ENCODE data around the gene CSH2.
A peak's percentile ranks its signal among the peaks of the same experiment; 100 is the strongest.
"Not testable (repeated sequence)": the region's sequence is repeated elsewhere in the genome, so short reads cannot be mapped to it uniquely, and the experiment has no call there.

Gene CSH2

GRCh38 chr17:63914471-63914870 is 41.0 kb upstream of the CSH2 start:
- no peak overlapping the region for H3K27ac ChIP-seq
- TF ChIP-seq ZFX (IDR thresholded peaks at IDR 0.05; ENCODE audit: borderline replicate concordance) (no peak), CTCF (IDR thresholded peaks at IDR 0.05) (no peak)

DNA sequence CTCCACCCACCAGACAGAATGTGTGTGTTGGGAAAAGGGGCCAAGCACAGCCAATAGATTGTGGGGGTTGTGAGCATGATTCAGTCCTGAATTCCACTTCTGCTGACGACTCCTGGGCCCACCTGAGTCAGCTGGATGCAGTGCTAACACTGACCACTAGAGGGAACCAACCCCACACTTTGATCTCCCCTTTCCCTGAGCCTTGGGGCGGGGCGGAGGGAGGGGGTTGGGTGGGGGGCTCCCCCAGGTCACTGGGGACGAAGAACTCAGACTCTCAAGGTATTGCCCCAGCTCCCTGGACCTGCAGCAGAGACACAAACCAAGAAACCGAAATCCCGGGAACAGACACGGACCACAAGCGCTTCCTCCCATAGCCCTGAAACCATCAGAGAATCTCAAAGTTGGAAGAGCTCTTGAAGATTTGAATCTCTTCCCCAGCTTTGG is 38.2 kb upstream of the CSH2 start:
- H3K27ac ChIP-seq: no peak overlapping the region
- TF ChIP-seq ZFX (IDR thresholded peaks at IDR 0.05; ENCODE audit: borderline replicate concordance) (no peak), CTCF (IDR thresholded peaks at IDR 0.05) (peak; percentile 72)

- TF ChIP-seq CTCF (IDR thresholded peaks at IDR 0.05) (no peak), ZFX (IDR thresholded peaks at IDR 0.05; ENCODE audit: borderline replicate concordance) (no peak)
- no peak within 1 kb of the TSS for H3K27ac ChIP-seq
Measured at GRCh38 chr17:63911041-63911635, 37.7 kb upstream of the CSH2 start, which contains the start of gene CSHL1. CSHL1 (minus strand) TSS chr17:63911258; CDS start chr17:63911196, 62 bp downstream.

DNA sequence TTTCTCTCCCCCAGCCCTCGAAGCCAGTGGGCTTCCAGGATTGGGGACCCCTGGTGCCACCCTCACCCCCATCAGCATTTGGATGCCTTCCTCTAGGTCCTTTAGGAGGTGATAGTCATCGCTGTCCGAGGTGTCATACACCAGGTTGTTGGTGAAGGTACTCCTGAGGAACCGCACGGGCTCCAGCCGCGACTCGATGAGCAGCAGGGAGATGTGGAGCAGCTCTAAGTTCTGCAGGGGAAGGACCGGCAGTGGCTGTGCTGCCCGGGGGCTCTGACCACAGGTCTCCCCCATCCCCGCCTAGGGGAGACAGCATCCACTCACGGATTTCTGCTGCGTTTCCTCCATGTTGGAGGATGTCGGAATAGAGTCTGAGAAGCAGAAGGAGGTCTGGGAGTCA is 36.6 kb upstream of the CSH2 start:
- H3K27ac ChIP-seq: no peak overlapping the region
- TF ChIP-seq CTCF (IDR thresholded peaks at IDR 0.05) (no peak), ZFX (IDR thresholded peaks at IDR 0.05; ENCODE audit: borderline replicate concordance) (no peak)

DNA sequence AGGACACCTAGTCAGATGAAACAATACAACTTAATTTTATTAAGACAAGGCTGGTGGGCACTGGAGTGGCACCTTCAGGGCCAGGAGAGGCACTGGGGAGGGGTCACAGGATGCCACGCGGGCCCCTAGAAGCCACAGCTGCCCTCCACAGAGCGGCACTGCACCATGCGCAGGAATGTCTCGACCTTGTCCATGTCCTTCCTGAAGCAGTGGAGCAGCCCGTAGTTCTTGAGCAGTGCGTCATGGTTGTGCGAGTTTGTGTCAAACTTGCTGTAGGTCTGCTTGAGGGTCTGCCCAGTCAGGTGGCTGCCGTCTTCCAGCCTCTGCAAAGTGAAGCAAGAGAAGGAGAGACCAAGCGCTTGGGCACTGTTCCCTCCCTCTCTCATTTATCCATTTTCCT is 36.1 kb upstream of the CSH2 start:
- H3K27ac ChIP-seq: not testable (repeated sequence)

DNA sequence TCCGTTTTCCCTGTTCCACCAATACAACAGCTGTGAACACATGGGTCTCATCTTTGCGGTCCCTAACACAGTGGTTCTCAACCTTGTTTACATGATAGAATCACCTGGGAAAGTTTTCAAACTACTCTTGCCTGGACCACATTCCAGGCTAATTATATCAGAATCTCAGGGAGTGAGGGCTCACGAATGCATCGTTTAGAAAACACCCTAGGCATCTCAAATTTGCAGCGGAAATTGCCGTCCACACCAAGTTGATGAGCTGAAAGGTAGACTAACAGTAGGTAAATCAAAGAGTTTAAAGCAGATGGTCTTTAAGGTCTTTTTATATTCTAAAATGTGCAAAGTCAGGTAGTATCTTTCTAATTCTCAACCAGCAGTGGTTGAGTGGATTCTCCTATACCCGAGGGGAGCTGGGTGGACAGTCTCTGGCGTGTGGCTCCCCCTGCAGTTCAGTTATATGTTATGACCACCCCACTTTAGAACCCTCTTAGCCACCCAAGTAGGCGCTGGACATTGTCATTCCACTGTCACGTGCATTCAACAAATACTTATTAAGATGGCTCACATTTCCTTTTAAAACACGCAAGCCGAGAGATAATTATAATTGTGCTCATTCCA is 33.8 kb upstream of the CSH2 start:
- TF ChIP-seq CTCF (IDR thresholded peaks at IDR 0.05): peak; percentile 15; the same call in 1 of the 2 replicates
- H3K27ac ChIP-seq: not testable (repeated sequence)

DNA sequence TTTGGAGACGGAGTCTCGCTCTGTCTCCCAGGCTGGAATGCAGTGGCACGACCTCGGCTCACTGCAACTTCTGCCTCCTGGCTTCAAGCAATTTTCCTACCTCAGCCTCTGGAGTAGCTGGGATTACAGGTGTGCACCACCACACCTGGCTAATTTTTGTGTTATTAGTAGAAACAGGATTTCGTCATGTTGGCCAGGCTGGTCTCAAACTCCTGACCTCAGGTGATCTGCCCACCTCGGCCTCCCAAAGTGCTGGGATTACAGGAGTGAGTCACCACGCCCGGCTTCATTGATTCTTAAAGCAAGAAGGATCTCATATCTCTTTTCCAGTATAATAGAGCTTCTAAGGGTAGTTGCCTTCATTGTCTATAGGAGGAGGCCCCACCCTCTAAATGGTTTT is 31.3 kb upstream of the CSH2 start:
- H3K27ac ChIP-seq: not testable (repeated sequence)

DNA sequence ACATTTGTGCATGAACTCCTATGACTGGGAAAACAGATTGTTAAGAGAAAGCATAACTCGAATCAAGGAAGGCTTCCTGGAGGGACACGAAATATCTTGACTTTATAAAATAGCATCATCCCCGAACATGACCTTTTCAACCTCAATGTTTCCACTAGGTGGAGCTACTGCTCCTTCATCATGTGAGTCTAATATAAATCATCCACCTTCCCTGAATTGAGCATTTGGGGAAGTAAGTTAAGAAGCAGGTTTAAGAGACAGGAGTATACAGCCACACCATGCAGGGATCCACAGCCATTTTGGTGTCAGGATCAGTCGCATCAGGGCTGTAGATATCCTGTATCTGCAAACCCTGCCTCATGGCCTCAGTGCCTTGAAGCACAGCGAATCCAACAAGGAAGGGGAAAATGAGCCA is 30.3 kb upstream of the CSH2 start:
- H3K27ac ChIP-seq: not testable (repeated sequence)
- peak; percentile 50 for TF ChIP-seq CTCF (IDR thresholded peaks at IDR 0.05)

DNA sequence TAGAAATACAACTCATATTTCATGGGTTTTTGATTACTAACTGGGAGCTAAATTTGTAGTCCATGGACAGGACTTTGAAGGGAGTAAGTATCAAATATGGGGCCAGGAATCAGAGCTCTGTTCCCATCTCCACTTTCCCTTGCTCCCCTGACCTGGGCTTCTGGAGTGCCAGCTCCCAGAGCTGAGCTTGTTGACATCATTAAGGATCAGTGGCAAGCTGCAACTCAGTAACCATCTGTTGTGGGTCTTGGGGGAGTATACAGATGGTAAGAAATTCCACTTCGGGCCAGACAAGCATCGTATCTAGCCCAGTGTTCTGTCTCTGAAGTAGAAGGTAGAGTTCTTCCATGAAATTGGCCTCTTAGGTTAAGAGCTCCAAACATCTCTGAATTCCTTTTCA is 28.5 kb upstream of the CSH2 start:
- not testable (repeated sequence) for H3K27ac ChIP-seq

- H3K27ac ChIP-seq: not testable (repeated sequence)
Measured at GRCh38 chr17:63898899-63899798, 25.7 kb upstream of the CSH2 start.

DNA sequence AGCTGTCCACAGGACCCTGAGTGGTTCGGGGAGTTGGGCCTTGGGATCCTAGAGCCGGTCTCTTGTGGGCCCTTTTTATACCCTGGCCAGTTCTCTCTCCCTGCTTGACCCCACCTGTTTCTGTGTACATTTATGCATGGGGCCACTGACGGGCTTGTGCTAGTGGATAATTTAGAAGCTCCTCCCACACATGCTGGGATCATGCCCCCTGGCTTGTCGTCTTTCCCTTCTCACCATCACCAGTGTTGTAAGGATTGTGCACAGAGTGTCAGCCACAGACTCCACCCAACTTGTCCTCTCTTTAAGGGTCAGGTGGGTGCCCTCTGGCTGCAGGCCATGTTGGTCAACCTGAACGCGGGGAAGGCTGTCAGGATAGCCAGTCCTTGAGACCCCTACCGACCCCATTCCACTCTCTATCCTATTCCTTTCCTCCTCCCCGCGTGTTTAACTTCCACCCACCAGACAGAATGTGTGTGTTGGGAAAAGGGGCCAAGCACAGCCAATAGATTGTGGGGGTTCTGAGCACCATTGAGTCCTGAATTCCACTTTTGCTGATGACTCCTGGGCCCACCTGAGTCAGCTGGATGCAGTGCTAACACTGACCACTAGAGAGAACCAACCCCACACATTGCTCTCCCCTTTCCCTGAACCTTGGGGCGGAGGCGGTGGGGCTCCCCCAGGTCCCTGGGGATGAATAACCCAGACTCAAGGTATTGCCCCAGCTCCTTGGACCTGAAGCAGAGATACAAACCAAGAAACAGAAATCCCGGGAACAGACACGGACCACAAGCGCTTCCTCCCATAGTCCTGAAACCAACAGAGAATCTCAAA is 23.3 kb upstream of the CSH2 start, which contains the start of gene CSH1:
TSS of gene CSH1 (minus strand) at position 51 of the 831 bp plus-strand sequence. CDS start 63 bp downstream, outside the sequence.
- H3K27ac ChIP-seq: not testable (repeated sequence)
